SK-N-DZ (cell line): ENCODE data around the gene SMTNL2.
"Not testable (repeated sequence)": the region's sequence is repeated elsewhere in the genome, so short reads cannot be mapped to it uniquely, and the experiment has no call there.

Experiments
- DNase-seq: peaks from one replicate; pipeline ENCODE4 v3.0.0-alpha.2; 2015; ENCODE audit warnings: low spot score

The SMTNL2 gene

GRCh38 chr17:4584917-4585637, 748 bp downstream of the SMTNL2 start:
- DNase-seq, result no peak

- DNase-seq, result no peak
These were observed 1.3 kb downstream of the SMTNL2 start for GRCh38 chr17:4585638-4585994.

- no peak for DNase-seq
These were observed 1.7 kb downstream of the SMTNL2 start for GRCh38 chr17:4586043-4586442.

GRCh38 chr17:4587195-4587594, 2.9 kb downstream of the SMTNL2 start:
- no peak for DNase-seq

GRCh38 chr17:4587803-4588202, 3.5 kb downstream of the SMTNL2 start:
- DNase-seq, result peak; percentile 98

GRCh38 chr17:4588391-4588790, 4.1 kb downstream of the SMTNL2 start:
- no peak for DNase-seq

- no peak for DNase-seq
These were observed 4.7 kb downstream of the SMTNL2 start for GRCh38 chr17:4588898-4589625.

- not testable (repeated sequence) for DNase-seq
These were observed 5.7 kb downstream of the SMTNL2 start for GRCh38 chr17:4590042-4590441.

- DNase-seq, result no peak
These were observed 6.7 kb downstream of the SMTNL2 start for GRCh38 chr17:4590981-4591453.

GRCh38 chr17:4591529-4591928, 7.2 kb downstream of the SMTNL2 start:
- DNase-seq, result no peak

- no peak for DNase-seq
These were observed 8.1 kb downstream of the SMTNL2 start for GRCh38 chr17:4592240-4593005.

- no peak for DNase-seq
These were observed 8.7 kb downstream of the SMTNL2 start for GRCh38 chr17:4593021-4593421.

GRCh38 chr17:4594406-4594805, 10.1 kb downstream of the SMTNL2 start:
- DNase-seq, result no peak

GRCh38 chr17:4594931-4595684, 10.8 kb downstream of the SMTNL2 start:
- peak; percentile 73 for DNase-seq

GRCh38 chr17:4595685-4596342, 11.5 kb downstream of the SMTNL2 start:
- DNase-seq, result not testable (repeated sequence)

- no peak for DNase-seq
These were observed 12.5 kb downstream of the SMTNL2 start for GRCh38 chr17:4596636-4597380.

GRCh38 chr17:4597975-4598374, 13.6 kb downstream of the SMTNL2 start:
- no peak for DNase-seq

- no peak for DNase-seq
These were observed 14.6 kb downstream of the SMTNL2 start for GRCh38 chr17:4598776-4599504.

GRCh38 chr17:4599505-4600281, 15.4 kb downstream of the SMTNL2 start:
- no peak for DNase-seq
